CD4-positive, alpha-beta T cell treated with Interleukin-15 for 4 hours (primary cell): Measurements from ENCODE around the gene AJM1.
"Not testable (repeated sequence)": the region's sequence is repeated elsewhere in the genome, so short reads cannot be mapped to it uniquely, and the experiment has no call there.

ENCODE experiments used
- DNase-seq: peaks from one replicate; pipeline ENCODE4 v3.0.0-alpha.2; 2020; ENCODE audit warnings: low spot score

Gene AJM1

DNA sequence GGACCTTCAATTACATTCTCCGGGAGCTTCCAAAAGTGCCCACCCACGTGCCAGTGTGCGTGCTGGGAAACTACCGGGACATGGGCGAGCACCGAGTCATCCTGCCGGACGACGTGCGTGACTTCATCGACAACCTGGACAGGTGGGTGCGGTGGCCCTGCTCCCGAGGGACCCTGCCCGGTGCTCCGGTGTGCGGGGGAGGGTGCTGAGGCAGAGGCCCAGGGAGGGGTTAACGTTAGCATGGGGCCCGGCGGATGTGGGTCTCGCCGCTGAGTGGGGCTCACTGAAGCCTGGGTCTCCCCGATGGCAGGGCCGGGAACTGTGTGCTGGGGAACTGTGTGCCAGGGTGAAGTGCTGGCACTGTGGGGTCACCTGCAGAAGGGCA lies 10.6 kb upstream of the AJM1 start:
- DNase-seq: no peak

DNA sequence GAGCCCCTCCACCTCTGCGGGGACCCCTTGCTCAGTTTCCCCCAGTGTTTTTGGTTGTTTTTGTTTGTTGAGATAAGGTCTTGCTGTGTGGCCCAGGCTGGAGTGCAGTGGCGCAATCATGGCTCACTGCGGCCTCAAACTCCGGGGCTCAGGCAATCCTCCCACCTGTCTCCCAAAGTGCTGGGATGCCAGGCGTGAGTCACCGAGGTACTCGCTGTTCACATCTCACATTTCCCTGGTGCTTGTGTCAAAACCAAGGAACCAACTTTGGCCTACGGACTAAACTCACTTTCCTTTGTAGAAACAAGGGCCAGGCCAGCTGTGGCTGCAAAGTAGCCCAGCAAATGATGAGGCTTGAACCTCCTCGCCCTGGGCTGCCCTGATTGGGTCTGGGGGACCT lies 9.7 kb upstream of the AJM1 start:
- no peak for DNase-seq

DNA sequence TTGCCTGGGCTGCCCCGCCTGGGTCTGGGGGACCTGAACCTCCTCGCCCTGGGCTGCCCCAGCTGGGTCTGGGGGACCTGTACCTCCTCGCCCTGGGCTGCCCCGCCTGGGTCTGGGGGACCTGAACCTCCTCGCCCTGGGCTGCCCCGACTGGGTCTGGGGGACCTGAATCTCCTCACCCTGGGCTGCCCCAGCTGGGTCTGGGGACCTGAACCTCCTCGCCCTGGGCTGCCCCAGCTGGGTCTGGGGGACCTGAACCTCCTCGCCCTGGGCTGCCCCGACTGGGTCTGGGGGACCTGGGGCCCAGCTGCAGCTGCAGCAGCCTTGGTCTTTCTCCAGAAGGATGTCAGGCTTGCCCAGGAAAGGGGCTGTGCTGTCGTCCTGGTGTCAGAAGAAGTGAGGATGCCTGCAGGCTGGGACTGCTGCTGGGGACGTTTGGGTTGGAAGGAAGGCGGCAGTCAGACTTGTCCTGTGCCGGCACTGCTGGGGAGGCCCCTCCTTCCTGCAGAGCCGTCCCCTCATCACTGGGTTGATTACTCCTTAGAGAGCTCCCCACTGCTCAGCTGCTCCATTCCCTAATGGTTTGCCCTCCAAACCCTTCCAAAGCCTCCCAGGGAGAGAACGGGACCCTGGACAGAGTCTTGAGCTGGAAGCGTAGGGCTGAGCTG lies 8.8 kb upstream of the AJM1 start:
- not testable (repeated sequence) for DNase-seq

DNA sequence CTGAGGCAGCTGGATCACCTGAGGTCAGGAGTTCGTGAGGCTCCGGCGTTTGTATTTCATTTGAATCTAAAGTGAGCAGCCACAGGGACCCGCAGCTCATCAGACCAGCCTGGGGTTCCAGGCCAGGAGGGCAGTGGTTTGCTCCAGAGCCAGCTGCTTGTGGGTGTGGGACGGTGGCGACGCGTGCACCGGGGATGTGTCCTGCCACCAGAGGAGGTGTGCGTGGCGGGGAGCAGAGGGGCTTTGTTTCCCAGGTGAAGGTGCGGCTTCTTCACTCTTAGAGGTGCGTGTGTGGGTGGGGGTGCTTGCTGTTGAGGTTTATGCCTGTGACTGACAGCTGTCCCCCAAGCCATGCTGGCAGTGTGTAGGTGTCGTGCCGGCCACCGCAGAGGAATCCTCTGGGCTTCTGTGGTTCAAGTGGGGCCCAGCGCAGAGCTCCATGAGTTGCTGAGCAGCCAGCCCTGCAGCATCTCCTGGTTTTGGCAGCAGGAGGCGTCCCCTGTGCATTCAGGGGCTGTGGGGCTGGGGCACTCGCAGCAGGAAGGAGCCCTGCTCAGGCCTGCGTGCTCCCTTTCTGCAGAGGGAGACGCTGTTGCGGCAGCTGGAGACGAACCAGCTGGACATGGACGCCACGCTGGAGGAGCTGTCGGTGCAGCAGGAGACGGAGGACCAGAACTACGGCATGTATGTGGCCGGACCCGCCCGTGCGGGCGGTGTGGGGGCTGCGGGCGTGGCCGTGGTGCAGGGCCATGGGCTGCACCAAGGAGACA lies 6.9 kb upstream of the AJM1 start:
- no peak for DNase-seq

DNA sequence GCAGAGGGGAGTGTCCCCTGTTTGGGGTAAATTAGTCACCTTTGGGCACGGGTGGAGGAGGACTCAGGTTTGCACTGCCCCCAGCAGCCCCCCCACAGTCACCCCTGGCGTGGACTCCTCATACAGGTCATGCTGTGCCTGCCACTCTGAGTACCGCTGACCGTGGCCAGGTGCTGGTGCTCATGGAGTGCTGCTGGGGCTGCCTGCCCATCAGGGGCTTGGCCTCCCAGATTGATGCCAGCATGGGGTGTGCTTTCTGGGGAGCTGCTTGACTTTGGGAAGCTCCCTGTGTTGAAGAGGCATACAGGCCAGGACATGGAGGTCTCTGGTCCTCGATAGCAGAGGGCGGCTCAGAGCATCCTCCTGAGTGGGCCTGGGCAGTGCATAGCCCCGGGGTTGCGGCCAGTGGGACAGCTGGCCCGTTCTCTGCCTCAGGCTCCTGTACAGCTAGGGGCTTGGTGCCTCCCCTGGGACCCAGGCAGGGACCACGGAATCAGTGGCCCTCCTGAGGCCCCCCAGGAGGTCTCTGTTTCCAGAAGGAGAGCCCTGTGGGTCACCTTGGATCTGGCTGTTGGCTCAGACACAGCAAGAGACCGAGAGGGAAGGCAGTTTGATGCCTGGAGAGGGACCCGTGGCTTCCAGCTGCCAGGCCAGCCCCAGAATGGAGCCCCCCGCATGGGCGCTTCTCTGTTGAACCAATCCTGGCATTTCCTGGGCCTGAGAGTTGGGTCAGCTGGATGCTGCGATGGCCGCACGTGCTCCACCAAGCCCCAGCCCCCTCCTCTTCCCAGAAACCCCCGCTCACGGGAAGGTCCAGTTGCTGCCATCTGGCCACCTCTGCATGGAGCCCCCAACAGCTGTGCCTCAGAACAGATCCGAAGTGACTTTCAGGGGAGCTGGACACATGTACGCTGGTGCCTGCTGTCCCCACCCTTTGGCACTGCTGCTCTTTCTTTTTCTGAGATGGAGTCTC lies 6.1 kb upstream of the AJM1 start:
- DNase-seq: no peak

DNA sequence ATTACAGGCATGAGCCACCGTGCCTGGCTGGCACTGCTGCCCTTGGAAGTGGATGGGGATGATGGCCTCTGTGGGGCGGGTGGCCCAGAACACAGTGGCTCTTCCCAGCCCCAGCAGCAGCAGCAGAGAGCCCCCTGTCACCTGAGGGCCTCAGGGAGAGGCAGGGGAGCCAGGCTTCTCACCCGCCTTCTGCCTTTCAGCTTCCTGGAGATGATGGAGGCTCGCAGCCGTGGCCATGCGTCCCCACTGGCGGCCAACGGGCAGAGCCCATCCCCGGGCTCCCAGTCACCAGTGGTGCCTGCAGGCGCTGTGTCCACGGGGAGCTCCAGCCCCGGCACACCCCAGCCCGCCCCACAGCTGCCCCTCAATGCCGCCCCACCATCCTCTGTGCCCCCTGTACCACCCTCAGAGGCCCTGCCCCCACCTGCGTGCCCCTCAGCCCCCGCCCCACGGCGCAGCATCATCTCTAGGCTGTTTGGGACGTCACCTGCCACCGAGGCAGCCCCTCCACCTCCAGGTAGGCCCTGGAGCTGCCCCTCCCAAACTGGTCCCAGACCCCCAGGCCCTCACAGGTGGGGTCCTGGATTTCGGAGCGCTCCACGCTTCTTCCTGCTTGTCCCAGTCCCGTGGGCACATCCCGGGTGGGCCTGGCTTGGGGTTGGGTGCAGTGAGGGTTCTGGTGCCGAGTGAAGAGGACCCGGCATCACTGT lies 5.0 kb upstream of the AJM1 start:
- no peak for DNase-seq

DNA sequence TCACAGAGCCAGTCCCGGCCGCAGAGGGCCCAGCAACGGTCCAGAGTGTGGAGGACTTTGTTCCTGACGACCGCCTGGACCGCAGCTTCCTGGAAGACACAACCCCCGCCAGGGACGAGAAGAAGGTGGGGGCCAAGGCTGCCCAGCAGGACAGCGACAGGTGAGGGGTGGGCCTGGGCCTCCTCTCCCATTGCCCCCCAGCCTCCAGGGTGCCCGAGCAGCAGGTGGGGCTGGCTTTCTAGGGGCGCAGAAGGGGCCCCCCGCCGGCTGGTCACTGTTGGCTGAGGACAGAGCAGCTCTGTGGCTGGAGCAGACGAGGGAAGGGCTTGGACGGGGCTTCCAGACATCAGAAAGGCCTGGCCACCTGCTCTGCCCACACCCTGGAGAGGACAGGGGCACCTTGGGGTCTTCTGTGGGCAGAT lies 4.4 kb upstream of the AJM1 start:
- not testable (repeated sequence) for DNase-seq

DNA sequence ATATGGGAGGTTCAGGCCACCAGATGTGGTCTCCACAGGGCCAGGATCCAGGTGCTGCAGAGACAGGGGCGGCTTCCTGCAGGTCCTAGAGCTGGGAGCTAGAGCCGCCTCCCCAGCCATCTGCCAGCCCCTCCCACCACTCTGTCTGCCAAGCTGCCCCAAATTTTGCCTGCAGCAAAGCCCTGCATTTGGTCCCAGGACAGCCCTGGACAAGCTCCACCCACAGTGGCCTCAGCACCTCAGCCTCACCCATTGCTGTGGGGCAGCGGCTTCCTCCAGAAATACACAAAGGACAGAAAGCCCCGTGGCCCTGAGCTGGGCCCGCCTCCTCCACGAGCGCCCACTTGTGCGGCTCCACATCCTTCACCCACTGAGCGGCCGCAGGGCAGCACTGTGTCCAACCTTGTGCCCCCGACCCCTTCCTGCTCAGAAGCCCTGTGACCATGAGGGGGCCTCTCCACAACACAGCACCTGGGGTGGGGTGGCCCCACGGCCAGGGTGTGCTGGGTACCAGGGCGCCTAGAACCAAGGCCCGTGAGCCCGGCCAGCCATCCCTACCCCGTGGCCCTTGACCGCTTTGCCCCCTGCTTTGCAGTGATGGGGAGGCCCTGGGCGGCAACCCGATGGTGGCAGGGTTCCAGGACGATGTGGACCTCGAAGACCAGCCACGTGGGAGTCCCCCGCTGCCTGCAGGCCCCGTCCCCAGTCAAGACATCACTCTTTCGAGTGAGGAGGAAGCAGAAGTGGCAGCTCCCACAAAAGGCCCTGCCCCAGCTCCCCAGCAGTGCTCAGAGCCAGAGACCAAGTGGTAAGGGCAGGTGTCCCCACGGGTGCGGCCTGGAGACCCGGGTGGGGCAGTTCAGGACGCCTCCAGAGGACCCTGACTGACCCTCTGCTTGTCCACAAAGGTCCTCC lies 3.7 kb upstream of the AJM1 start:
- no peak for DNase-seq

DNA sequence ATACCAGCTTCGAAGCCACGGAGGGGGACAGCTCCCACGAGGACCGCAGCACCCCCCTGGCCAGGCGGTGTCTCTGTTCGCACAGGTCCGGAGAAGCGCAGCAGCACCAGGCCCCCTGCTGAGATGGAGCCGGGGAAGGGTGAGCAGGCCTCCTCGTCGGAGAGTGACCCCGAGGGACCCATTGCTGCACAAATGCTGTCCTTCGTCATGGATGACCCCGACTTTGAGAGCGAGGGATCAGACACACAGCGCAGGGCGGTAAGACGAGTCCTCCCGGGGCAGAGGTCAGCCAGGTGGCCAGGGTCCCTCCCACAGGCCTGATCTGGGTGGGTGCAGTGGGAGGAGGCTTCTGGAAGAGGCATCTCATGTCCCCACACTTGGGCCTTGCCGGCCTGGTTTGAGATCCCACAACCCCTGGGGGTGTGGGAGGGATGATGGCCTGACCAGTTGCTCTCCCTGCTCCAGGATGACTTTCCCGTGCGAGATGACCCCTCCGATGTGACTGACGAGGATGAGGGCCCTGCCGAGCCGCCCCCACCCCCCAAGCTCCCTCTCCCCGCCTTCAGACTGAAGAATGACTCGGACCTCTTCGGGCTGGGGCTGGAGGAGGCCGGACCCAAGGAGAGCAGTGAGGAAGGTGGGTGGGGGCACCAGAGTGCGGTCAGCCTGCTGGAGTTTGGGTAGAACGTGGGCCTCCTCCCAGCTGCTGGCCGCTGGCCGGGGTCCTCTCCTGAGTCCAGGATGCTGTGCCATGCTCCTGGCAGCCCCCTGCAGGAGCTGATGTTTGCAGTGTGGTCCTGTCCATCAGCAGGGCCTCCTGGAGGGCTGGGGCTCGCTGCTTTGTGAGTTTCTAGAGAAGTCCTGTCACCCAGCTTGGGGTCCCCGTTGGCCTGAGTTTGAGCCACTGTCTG lies 2.8 kb upstream of the AJM1 start:
- no peak for DNase-seq

DNA sequence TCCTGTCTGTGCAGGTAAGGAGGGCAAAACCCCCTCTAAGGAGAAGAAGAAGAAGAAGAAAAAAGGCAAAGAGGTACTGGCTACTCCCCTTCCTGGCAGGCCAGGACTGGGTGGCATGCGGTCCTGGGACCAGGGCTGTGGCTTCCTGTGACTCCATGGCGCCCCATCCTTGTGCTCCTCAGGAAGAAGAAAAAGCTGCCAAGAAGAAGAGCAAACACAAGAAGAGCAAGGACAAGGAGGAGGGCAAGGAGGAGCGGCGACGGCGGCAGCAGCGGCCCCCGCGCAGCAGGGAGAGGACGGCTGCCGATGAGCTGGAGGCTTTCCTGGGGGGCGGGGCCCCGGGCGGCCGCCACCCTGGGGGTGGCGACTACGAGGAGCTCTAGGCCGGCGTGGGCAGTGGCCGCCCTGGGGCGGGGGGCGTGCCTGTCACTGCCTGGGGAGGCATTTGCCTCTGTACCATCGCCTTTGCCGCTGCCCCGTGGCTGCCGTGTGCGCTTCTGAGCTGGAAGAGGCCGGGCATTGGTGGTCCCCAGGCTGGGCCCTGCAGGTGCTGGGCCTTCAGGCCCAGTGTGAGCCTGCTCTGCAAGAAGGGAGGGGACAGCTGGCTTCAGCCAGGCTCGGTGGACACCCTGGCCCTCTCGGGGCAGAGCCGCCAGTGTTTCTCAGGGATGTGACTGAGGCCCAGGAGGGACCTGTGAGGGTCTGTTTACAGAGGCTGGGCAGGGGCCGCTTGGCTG lies 2.0 kb upstream of the AJM1 start:
- DNase-seq: no peak

DNA sequence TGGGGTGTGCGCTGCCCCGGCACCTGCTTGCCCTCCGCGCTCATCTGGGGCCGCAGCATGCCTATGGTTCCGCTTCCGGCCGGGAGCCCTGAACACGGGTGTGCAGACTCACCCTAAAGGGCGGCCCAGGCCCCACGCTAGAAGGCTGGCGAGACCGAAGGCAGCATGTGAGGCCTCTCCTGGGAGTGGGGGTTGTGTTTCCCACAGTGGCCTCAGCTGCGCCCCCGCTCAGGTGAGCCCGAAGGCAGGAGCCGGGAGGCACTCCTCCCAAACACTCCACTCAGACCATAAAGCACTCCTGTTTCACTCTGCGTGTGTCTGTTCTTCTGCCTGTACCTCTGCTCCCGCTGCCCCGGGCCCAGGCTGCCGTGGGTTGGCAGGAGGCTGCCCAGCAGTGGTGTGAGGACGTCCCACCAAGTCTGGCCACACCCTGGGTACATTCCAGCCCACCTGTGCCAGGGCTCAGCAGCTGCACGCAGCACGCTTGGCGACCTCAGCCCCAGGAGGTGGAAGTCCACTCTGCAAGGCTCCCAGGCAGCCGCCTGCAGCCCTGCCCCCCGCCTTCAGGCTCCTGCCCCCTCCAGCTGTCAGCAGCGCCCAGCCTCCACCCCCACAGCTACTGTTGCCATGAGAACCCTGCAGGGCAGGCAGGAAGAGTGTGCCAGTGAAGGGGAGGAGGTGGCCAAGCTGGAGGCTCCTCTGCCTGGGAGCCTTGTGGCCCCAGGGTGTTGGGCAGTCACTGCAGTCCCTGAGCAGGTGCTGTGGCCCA lies 1.2 kb upstream of the AJM1 start:
- DNase-seq: no peak

DNA sequence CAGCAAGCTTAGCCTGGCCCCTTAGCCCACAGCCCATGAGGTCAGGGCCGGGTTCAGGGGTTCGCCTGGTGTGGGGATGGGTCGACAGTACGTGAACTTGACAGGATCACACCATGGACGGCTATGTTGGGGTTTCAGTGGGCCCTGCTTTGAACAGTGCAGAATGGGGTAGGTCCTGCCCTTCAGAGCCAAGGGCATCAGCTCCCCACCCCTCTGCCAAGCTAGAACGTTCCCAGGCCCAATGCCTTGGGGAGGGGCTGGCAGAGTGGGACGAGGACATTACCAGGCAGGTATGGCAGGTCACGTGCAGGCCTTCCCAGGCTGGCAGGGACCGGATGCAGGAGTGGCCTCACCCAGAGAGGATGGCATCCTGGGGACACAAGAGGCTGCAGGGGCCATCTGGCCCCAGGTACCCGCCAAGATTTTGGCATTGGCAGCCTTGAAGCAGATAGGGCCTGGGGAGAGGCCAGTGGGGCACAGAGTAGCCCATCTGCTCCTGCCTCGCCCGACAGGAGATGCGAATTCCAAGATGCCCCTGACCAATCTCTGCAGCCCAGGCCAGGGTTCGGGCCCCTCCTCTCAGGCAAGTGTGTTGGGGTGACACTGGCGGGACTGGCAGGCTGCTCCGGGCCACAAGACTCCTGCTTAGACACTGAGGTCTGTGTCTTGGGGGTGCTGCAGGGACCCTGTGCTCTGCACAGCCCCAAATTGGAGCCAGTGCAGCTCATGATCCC lies 465 bp upstream of the AJM1 start:
- not testable (repeated sequence) for DNase-seq

DNA sequence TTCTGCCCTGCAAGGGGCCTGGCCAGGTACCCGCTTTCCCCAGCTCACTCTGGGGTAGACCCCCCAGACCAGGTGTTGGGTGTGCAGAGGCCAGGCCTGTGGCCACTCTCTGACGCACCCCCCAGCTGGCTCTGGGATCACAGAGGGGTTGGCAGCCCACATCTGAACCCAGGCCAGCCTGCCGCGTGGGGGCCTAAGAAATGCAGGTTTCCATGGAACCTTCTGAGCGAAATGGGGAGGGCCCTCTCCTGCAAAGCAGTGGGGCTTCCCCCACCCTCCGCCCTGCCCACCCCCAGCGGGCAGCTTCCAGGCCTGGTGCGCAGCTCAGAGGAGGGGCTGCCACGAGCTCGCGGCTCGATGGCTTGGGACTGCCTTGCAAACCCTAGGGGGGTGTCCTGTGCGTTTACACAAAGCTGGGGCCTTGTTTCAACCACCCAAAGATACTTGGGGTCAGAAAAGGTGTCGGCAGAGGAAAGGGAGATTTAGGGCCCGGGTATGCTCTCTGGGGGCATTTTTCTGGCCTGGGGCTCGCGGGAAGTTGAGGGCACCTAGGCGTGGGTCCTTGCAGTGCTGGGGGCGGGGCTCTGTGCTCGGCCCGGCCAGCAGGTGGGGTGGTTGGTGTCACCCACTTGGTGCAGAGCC lies 1.0 kb downstream of the AJM1 start:
- not testable (repeated sequence) for DNase-seq

DNA sequence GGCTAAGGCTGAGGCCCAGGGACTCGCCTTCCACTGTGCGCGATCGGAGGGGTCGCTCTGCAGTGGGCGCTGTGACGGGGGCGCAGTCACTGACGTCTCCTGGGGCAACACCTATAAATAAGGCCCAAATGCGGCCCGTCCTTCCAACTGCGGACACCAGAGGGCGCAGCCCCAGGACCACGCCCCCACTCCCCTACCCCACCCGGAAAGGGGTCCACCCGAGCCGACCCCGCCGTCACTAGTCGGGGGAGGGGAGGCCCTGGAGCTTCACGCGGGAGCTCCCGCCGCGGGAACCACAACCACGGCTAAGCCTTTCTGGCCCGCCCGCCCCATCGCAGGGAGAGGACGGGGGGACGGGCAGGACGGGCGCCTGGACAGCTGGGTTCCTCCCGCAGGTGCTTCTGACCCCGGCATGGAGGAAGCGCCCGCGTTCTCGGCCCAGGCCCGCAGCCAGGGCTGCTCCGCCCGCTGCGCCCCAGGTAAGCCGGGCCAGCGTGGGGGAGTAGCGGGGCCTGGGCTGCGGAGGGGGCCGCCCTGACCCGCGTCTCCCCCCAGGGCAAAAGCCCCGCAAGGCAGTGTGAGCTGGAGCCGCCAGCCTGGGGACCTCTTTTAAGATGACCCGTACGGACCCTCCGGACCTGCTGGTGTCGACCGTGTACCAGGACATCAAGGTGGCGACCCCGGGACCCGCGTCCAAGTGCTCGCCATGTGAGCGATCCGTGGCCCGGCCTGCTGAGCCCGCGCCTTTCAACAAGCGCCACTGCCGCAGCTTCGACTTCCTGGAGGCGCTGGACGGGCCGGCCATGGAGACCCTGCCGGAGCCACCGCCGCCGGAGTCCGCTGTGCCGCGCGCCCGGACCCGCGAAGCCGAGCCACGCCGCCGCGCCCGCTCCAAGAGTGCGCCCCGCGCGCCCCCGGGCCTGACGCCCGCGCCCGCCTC lies 1.8 kb downstream of the AJM1 start:
- peak; percentile 55 for DNase-seq

DNA sequence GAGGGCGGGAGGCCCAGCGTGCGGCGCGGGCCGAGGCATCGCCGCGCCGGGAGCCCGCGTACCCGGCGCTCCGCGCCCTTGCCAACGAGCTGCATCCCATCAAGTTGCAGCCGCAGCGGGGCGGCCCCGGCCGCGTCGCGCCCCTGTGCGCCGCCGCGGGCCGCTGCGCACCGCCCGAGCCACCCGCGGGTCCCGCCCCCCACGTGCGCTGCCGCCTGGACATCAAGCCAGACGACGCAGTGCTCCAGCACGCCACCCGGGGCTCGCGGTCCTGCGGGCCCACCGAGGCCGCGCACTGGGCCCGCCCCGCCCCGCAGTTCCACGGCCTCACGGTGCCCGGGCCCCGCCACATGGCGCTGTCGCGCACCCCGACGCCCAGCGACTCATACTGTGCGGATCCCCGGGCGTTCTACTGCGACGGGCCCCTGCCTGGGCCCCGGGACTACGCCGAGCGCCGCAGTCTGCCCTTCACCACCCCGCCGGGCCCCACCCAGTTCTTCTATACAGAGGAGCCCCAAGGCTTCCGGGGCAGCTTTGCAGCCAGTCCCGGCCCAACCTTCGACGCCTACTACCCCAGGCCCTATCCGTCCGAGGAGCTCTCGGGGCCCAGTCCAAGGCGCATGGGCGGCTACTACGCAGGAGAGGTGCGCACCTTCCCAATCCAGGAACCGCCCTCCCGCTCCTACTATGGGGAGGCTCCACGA lies 2.6 kb downstream of the AJM1 start:
- DNase-seq: no peak
